ENCODE results near the gene OR2H1.
A peak's percentile ranks its signal among the peaks of the same experiment; 100 is the strongest.

Gene OR2H1

GRCh38 chr6:29486577-29486976 is 29.6 kb downstream of the OR2H1 start:
- DNase-seq: no peak

- no peak for DNase-seq
Measured at GRCh38 chr6:29487131-29487530, 30.2 kb downstream of the OR2H1 start.

GRCh38 chr6:29487660-29488059 is 30.7 kb downstream of the OR2H1 start, which contains the start of gene MAS1L:
TSS of gene MAS1L (minus strand) at chr6:29487956. CDS start at chr6:29487902, 54 bp downstream.
- no peak for DNase-seq

GRCh38 chr6:29488874-29489273 is 31.9 kb downstream of the OR2H1 start:
- no peak for DNase-seq

- no peak for DNase-seq
Measured at GRCh38 chr6:29489286-29489685, 32.3 kb downstream of the OR2H1 start.

- DNase-seq: no peak
Measured at GRCh38 chr6:29490055-29490454, 33.1 kb downstream of the OR2H1 start.

GRCh38 chr6:29490552-29490951 is 33.6 kb downstream of the OR2H1 start:
- DNase-seq: no peak

GRCh38 chr6:29491574-29491973 is 34.6 kb downstream of the OR2H1 start:
- no peak for DNase-seq

GRCh38 chr6:29493261-29493660 is 36.3 kb downstream of the OR2H1 start:
- DNase-seq: no peak

- DNase-seq: no peak
Measured at GRCh38 chr6:29494131-29494530, 37.2 kb downstream of the OR2H1 start.

GRCh38 chr6:29495571-29495970 is 38.6 kb downstream of the OR2H1 start:
- no peak for DNase-seq

- DNase-seq: no peak
Measured at GRCh38 chr6:29496961-29497360, 40.0 kb downstream of the OR2H1 start.

GRCh38 chr6:29499704-29500103 is 42.7 kb downstream of the OR2H1 start:
- DNase-seq: no peak

- no peak for DNase-seq
Measured at GRCh38 chr6:29500594-29500993, 43.6 kb downstream of the OR2H1 start.

GRCh38 chr6:29501106-29501505 is 44.2 kb downstream of the OR2H1 start:
- no peak for DNase-seq

- no peak for DNase-seq
Measured at GRCh38 chr6:29502181-29502580, 45.2 kb downstream of the OR2H1 start.

- DNase-seq: no peak
Measured at GRCh38 chr6:29502597-29502996, 45.6 kb downstream of the OR2H1 start.

- DNase-seq: peak in 2 of 3 donors; percentile 2 to 6
Measured at GRCh38 chr6:29504961-29505360, 48.0 kb downstream of the OR2H1 start.

GRCh38 chr6:29505808-29506207 is 48.9 kb downstream of the OR2H1 start:
- no peak for DNase-seq

GRCh38 chr6:29506446-29507067 is 49.6 kb downstream of the OR2H1 start:
- DNase-seq: no peak

GRCh38 chr6:29507319-29507718 is 50.4 kb downstream of the OR2H1 start:
- DNase-seq: no peak

- no peak for DNase-seq
Measured at GRCh38 chr6:29509239-29509638, 52.3 kb downstream of the OR2H1 start.

- no peak for DNase-seq
Measured at GRCh38 chr6:29509711-29510110, 52.8 kb downstream of the OR2H1 start.

- no peak for DNase-seq
Measured at GRCh38 chr6:29510202-29510601, 53.2 kb downstream of the OR2H1 start.

- DNase-seq: no peak
Measured at GRCh38 chr6:29510746-29511300, 53.9 kb downstream of the OR2H1 start.
